HepG2 (cell line): Measurements from ENCODE around the gene TMEM198. TPM values are rescaled to one million over a fixed set of nuclear protein-coding genes. Genes with fewer than 3 reads are reported as not detected.

Experiments used
- CREB1 ChIP-seq, 2 experiments: fragments of 450-650 bp in 1 of 2; IDR thresholded peaks; 2 replicates each; pipeline ENCODE4 v1.6.1; 2016 to 2017; ENCODE audit warnings: control low read depth in 1 of 2, mild to moderate bottlenecking in 1 of 2, missing compliant biosample characterization in 1 of 2, missing genetic modification characterization in 1 of 2
- ETV5 ChIP-seq: IDR thresholded peaks from 2 replicates; pipeline ENCODE4 v1.6.1; 2018; ENCODE audit warnings: missing biosample characterization, missing genetic modification reagents, inconsistent platforms, borderline replicate concordance
- FOXK2 ChIP-seq: fragments of 450-650 bp; IDR thresholded peaks from 2 replicates; pipeline ENCODE4 v1.6.1; 2016
- FOXP4 ChIP-seq: sonication (generic); formaldehyde crosslinking; IDR thresholded peaks from 2 replicates; pipeline ENCODE4 v1.4.0; 2020; ENCODE audit warnings: missing genetic modification reagents
- MLXIP ChIP-seq: sonication (generic); formaldehyde crosslinking; IDR thresholded peaks from 2 replicates; pipeline ENCODE4 v1.9.0; 2021; ENCODE audit warnings: missing genetic modification reagents, borderline replicate concordance
- STAT6 ChIP-seq: sonication (generic); formaldehyde crosslinking; IDR thresholded peaks from 2 replicates; pipeline ENCODE4 v1.4.0; 2020; ENCODE audit warnings: missing genetic modification reagents, mild to moderate bottlenecking, borderline replicate concordance
- ZFP1 ChIP-seq: IDR thresholded peaks from 2 replicates; pipeline ENCODE4 v1.6.1; 2016
- ZNF160 ChIP-seq: sonication (generic); formaldehyde crosslinking; IDR thresholded peaks from 2 replicates; pipeline ENCODE4 v1.8.0; 2022; ENCODE audit warnings: mild to moderate bottlenecking, inconsistent platforms, missing genetic modification reagents
- ZNF451 ChIP-seq: sonication (generic); formaldehyde crosslinking; IDR thresholded peaks from 2 replicates; pipeline ENCODE4 v1.5.0; 2020; ENCODE audit warnings: mild to moderate bottlenecking, missing genetic modification reagents
- ZNF609 ChIP-seq: sonication (generic); formaldehyde crosslinking; IDR thresholded peaks from 2 replicates; pipeline ENCODE4 v1.4.0; 2020; ENCODE audit warnings: mild to moderate bottlenecking, missing genetic modification reagents, borderline replicate concordance
- ZNF761 ChIP-seq: sonication (generic); formaldehyde crosslinking; conservative IDR thresholded peaks from 2 replicates; pipeline ENCODE4 v1.4.0; 2020; ENCODE audit warnings: mild to moderate bottlenecking, missing genetic modification reagents
- ZNF839 ChIP-seq: sonication (generic); formaldehyde crosslinking; IDR thresholded peaks from 2 replicates; pipeline ENCODE4 v1.4.0; 2020; ENCODE audit warnings: missing genetic modification reagents, mild to moderate bottlenecking, borderline replicate concordance
- polyA plus RNA-seq, 8 experiments: library from polyadenylated mRNA; depleted of rRNA in 3 of 8; stranded (reverse) in 7 of 8; unstranded in 1 of 8; fragments of >200 nt; fragmentation: Illumina TruSeq in 4 of 8; extraction: Trizol in 4 of 8; gene quantifications; 2 replicates each; pipeline versions ENCODE4 v1.2.1 to v1.2.3, GENCODE V29; 2011 to 2016; ENCODE audit warnings: low read depth in 4 of 8, missing spikeins in 1 of 8, mixed read lengths in 1 of 8; ENCODE audit not compliant: insufficient read depth in 1 of 8
- total RNA-seq, 5 experiments: library from RNA; depleted of rRNA; stranded (reverse); fragments of >200 nt; fragmentation: Illumina TruSeq; extraction: Trizol; gene quantifications; 2 replicates each; pipeline ENCODE4 v1.2.3, GENCODE V29; 2016; ENCODE audit warnings: low read depth in 1 of 5

Gene TMEM198
- total and polyA plus RNA-seq, 2 of the 13 experiments (the other 11 are each of a cell fraction or from before 2014, with no cell fraction given): 17.3 to 23.5 TPM

GRCh38 chr2:219543596-219544358 is at the start of gene TMEM198, which contains the start of gene CHPF (continued):
- TF ChIP-seq ZNF609 (CRISPR knock-in tag): 0 out of 2 replicates have a peak, but pooled peaks have one; percentile 23
- TF ChIP-seq ZNF761 (CRISPR knock-in tag): peak; percentile 95
- TF ChIP-seq STAT6 (CRISPR knock-in tag): peak; percentile 76; the same call in 1 of the 2 replicates
- TF ChIP-seq ZNF839 (CRISPR knock-in tag): no peak
- TF ChIP-seq FOXP4 (CRISPR knock-in tag): peak; percentile 68; the same call in 1 of the 2 replicates
- peak; percentile 98 for TF ChIP-seq ETV5 (CRISPR knock-in tag)
- peak; percentile 90 for TF ChIP-seq ZFP1 (CRISPR knock-in tag)
- peak; percentile 49; the same call in 1 of the 2 replicates for TF ChIP-seq FOXK2
- peak; percentile 100 for TF ChIP-seq CREB1 (IDR thresholded peaks at IDR 0.05)
- peak; percentile 97 for TF ChIP-seq CREB1 (CRISPR knock-in tag; IDR thresholded peaks at IDR 0.05)
- peak; percentile 80; the same call in 1 of the 2 replicates for TF ChIP-seq MLXIP (CRISPR knock-in tag)
- TF ChIP-seq ZNF160 (CRISPR knock-in tag): no peak; the same call in none of the 2 replicates
- TF ChIP-seq ZNF451 (CRISPR knock-in tag): no peak
